Tibial nerve (tissue), 4 donors: ENCODE data around the gene TNFRSF18.

Experiments used
- EP300 ChIP-seq, 2 donors: sonication (generic); formaldehyde crosslinking; IDR thresholded peaks; one replicate each; pipeline ENCODE4 v1.6.1; 2017; ENCODE audit warnings: antibody characterized with exemption in 2 of 2, mild to moderate bottlenecking in 1 of 2
- TF ChIP-seq, protein P1 (sequence below), 5 experiments: fragments of 200-600 bp in 3 of 5; fragments of 450-650 bp in 2 of 5; sonication (generic) in 3 of 5; IDR thresholded peaks; one replicate each; pipeline ENCODE4 v1.5.1; 2016 to 2019; ENCODE audit warnings: antibody characterized with exemption in 5 of 5, mild to moderate bottlenecking in 3 of 5, moderate library complexity in 2 of 5

DNA sequence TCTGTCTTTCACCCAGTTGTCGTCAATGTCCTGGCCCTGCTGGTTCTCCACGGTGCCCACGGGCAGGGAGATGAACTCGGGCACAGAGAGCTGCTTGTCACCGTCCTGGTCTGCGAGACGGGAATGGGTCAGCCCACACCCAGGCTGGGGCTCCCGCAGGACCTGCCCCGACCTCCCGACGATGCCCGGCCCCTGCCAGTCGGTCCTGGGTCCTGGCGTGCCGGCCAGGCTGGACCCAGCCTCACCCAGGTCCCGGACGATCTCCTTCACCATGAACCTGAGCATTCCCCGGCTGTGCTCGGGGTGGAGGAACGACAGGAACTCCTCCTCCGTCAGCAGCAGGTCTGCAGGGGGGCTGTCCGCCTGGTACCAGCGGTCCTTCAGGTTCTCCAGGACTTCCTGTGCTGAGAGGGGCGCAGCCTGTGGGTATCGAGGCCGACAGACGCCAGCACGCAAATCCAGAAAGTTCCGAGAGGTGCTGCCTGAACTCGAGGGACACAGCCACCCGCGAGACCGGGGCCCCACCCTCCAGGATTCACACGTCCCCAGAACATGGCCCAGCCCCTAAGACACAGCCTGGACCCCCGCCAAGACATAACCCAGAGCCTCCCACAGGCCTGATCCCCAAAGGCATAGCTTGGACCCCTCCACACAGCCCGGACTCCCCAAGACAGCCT is 12.3 kb upstream of the TNFRSF18 start:
- TF ChIP-seq EP300 (IDR thresholded peaks at IDR 0.05) = no peak
- TF ChIP-seq, protein P1, sequence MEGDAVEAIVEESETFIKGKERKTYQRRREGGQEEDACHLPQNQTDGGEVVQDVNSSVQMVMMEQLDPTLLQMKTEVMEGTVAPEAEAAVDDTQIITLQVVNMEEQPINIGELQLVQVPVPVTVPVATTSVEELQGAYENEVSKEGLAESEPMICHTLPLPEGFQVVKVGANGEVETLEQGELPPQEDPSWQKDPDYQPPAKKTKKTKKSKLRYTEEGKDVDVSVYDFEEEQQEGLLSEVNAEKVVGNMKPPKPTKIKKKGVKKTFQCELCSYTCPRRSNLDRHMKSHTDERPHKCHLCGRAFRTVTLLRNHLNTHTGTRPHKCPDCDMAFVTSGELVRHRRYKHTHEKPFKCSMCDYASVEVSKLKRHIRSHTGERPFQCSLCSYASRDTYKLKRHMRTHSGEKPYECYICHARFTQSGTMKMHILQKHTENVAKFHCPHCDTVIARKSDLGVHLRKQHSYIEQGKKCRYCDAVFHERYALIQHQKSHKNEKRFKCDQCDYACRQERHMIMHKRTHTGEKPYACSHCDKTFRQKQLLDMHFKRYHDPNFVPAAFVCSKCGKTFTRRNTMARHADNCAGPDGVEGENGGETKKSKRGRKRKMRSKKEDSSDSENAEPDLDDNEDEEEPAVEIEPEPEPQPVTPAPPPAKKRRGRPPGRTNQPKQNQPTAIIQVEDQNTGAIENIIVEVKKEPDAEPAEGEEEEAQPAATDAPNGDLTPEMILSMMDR (IDR thresholded peaks at IDR 0.05) = no peak
